ENCODE data around the gene PPM1F. TPM values are rescaled to one million over a fixed set of nuclear protein-coding genes. Genes with fewer than 3 reads are reported as not detected.

The PPM1F gene
- total and polyA plus RNA-seq, 4 donors: 1.8 to 15.5 (median 8.9) TPM

- TF ChIP-seq MAX (IDR thresholded peaks at IDR 0.05) (no peak), JUND (IDR thresholded peaks at IDR 0.05) (no peak), HNF4G (IDR thresholded peaks at IDR 0.05) (no peak)
These were observed 10.0 kb upstream of the PPM1F start (continued) for GRCh38 chr22:21962655-21962949.

- Histone ChIP-seq H3K9me3 (ENCODE audit: control insufficient read depth in 4 of 4, low read length in 3 of 4) (no peaks in the 10 kb centered on the region), H3K4me1 (ENCODE audit: control insufficient read depth in 4 of 4, insufficient read depth in 4 of 4, low read length in 3 of 4) (peaks cover 0 to 4% (median 0%) of the 10 kb centered on the region in 4 donors), H3K4me3 (ENCODE audit: low read depth in 1 of 3, low read length in 3 of 3) (no peak overlapping the region), H3K27me3 (ENCODE audit: control insufficient read depth in 4 of 4, insufficient read depth in 4 of 4, low read length in 3 of 4) (no peaks in the 10 kb centered on the region), H3K27ac (ENCODE audit: low read depth in 1 of 2, low read length in 2 of 2) (no peak overlapping the region), H3K36me3 (ENCODE audit: control insufficient read depth in 4 of 4, insufficient read depth in 3 of 4, low read depth in 1 of 4, low read length in 3 of 4) (peaks cover 12 to 74% (median 53%) of the 10 kb centered on the region in 4 donors), H3K9ac (ENCODE audit: low read depth in 1 of 2, low read length in 2 of 2) (no peak overlapping the region)
- no peak for DNase-seq (ENCODE audit: low spot score)
- 88% methylated on average over 23 of the region's 23 CpGs for whole genome bisulfite sequencing
- TF ChIP-seq NR2F2 (IDR thresholded peaks at IDR 0.05) (no peak), HNF4A (conservative IDR thresholded peaks at IDR 0.05) (peak in 1 of 2 donors; percentile 66), FOXA1 (IDR thresholded peaks at IDR 0.05) (peak; percentile 52), SP1 (IDR thresholded peaks at IDR 0.05) (no peak), HNF4G (IDR thresholded peaks at IDR 0.05) (no peak), YY1 (IDR thresholded peaks at IDR 0.05) (peak; percentile 62), RXRA (IDR thresholded peaks at IDR 0.05) (peak in 1 of 2 donors; percentile 61), FOXA2 (IDR thresholded peaks at IDR 0.05) (peak; percentile 17), GABPA (IDR thresholded peaks at IDR 0.05 in 1 of 2, conservative IDR thresholded peaks at IDR 0.05 in 1 of 2) (no peak), CTCF (IDR thresholded peaks at IDR 0.05; ENCODE audit: low read depth, low read length, missing input control) (no peak), RAD21 (IDR thresholded peaks at IDR 0.05) (no peak), EGR1 (IDR thresholded peaks at IDR 0.05; ENCODE audit: low read depth in 2 of 2) (peak in 1 of 2 donors; percentile 70), ATF3 (IDR thresholded peaks at IDR 0.05) (no peak), JUND (IDR thresholded peaks at IDR 0.05) (peak in 1 of 2 donors; percentile 95), ZBTB33 (IDR thresholded peaks at IDR 0.05) (no peak), REST (IDR thresholded peaks at IDR 0.05) (peak; percentile 40), MAX (IDR thresholded peaks at IDR 0.05) (peak; percentile 82), TAF1 (conservative IDR thresholded peaks at IDR 0.05) (no peak)
These were observed 9.4 kb upstream of the PPM1F start for GRCh38 chr22:21961886-21962654.

Measured in liver (tissue), 9 donors.